Skin epidermis (tissue), 12 donors: Measurements from ENCODE around the gene DRC3.
"Not testable (repeated sequence)": the region's sequence is repeated elsewhere in the genome, so short reads cannot be mapped to it uniquely, and the experiment has no call there.

Experiments
- H3K27ac ChIP-seq, 21 experiments: fragments of 200-600 bp; sonication (generic) in 11 of 21; one replicate each; pipeline ENCODE4 v1.5.0; 2020; ENCODE audit warnings: mild to moderate bottlenecking in 3 of 21, inconsistent platforms in 2 of 21, moderate library complexity in 2 of 21
- H3K4me3 ChIP-seq, 7 experiments: fragments of 200-600 bp; sonication (generic) in 2 of 7; one replicate each; pipeline ENCODE4 v1.5.0; 2020; ENCODE audit warnings: inconsistent platforms in 2 of 7, mild to moderate bottlenecking in 2 of 7, moderate library complexity in 1 of 7

DRC3 gene

GRCh38 chr17:17987187-17987896 lies 14.7 kb downstream of the DRC3 start:
- no peak overlapping the region for H3K4me3 ChIP-seq
- peak overlapping the region in 1 of 21 experiments; percentile 8 for H3K27ac ChIP-seq

- Histone ChIP-seq H3K4me3 (no peak overlapping the region), H3K27ac (no peak overlapping the region)
Measured at GRCh38 chr17:17987901-17988300, 15.2 kb downstream of the DRC3 start.

- no peak overlapping the region for H3K27ac ChIP-seq
- H3K4me3 ChIP-seq = no peak overlapping the region
Measured at GRCh38 chr17:17988427-17988945, 15.8 kb downstream of the DRC3 start.

- Histone ChIP-seq H3K27ac (no peak overlapping the region), H3K4me3 (no peak overlapping the region)
Measured at GRCh38 chr17:17989081-17989480, 16.4 kb downstream of the DRC3 start.

GRCh38 chr17:17989618-17990017 lies 17.0 kb downstream of the DRC3 start:
- Histone ChIP-seq H3K27ac (no peak overlapping the region), H3K4me3 (no peak overlapping the region)

GRCh38 chr17:17990282-17990681 lies 17.6 kb downstream of the DRC3 start:
- Histone ChIP-seq H3K4me3 (no peak overlapping the region), H3K27ac (peak overlapping the region in 8 of 21 experiments; percentile 4 to 72 (median 44))

- no peak overlapping the region for H3K4me3 ChIP-seq
- H3K27ac ChIP-seq = no peak overlapping the region
Measured at GRCh38 chr17:17993366-17993765, 20.7 kb downstream of the DRC3 start.

- no peak overlapping the region for H3K27ac ChIP-seq
- H3K4me3 ChIP-seq = no peak overlapping the region
Measured at GRCh38 chr17:17993852-17994251, 21.2 kb downstream of the DRC3 start.

- no peak overlapping the region for H3K4me3 ChIP-seq
- peak overlapping the region in 1 of 21 experiments; percentile 0 for H3K27ac ChIP-seq
Measured at GRCh38 chr17:17994271-17995069, 21.8 kb downstream of the DRC3 start.

- H3K27ac ChIP-seq, H3K4me3 ChIP-seq: not testable (repeated sequence)
Measured at GRCh38 chr17:17995887-17996286, 23.2 kb downstream of the DRC3 start.

GRCh38 chr17:17998934-17999333 lies 26.3 kb downstream of the DRC3 start:
- Histone ChIP-seq H3K4me3 (no peak overlapping the region), H3K27ac (no peak overlapping the region)

GRCh38 chr17:17999364-18000029 lies 26.8 kb downstream of the DRC3 start:
- Histone ChIP-seq H3K27ac (no peak overlapping the region), H3K4me3 (no peak overlapping the region)

- no peak overlapping the region for H3K27ac ChIP-seq
- H3K4me3 ChIP-seq = no peak overlapping the region
Measured at GRCh38 chr17:18000030-18000408, 27.4 kb downstream of the DRC3 start.

- no peak overlapping the region for H3K27ac ChIP-seq
- no peak overlapping the region for H3K4me3 ChIP-seq
Measured at GRCh38 chr17:18002171-18002570, 29.5 kb downstream of the DRC3 start.

GRCh38 chr17:18004345-18004744 lies 31.7 kb downstream of the DRC3 start:
- H3K4me3 ChIP-seq = no peak overlapping the region
- H3K27ac ChIP-seq = no peak overlapping the region

- Histone ChIP-seq H3K27ac (no peak overlapping the region), H3K4me3 (no peak overlapping the region)
Measured at GRCh38 chr17:18004884-18005305, 32.2 kb downstream of the DRC3 start.

GRCh38 chr17:18005496-18005895 lies 32.8 kb downstream of the DRC3 start:
- Histone ChIP-seq H3K27ac (no peak overlapping the region), H3K4me3 (no peak overlapping the region)

- H3K27ac ChIP-seq = no peak overlapping the region
Measured at GRCh38 chr17:18006495-18007239, 34.0 kb downstream of the DRC3 start.

GRCh38 chr17:18008496-18009268 lies 36.0 kb downstream of the DRC3 start:
- no peak overlapping the region for H3K4me3 ChIP-seq
- H3K27ac ChIP-seq = no peak overlapping the region

More at GRCh38 chr17:18006495-18007239, 34.0 kb downstream of the DRC3 start:
- H3K4me3 ChIP-seq = no peak overlapping the region
